GM19193 (cell line): ENCODE results near the gene UBA5.

Experiments used
- POLR2A ChIP-seq: IDR thresholded peaks from 4 replicates; pipeline ENCODE4 v1.6.1; 2011; ENCODE audit not compliant: insufficient read depth, insufficient read length; ENCODE audit errors: extremely low read depth

Gene UBA5

GRCh38 chr3:132642539-132642847 is 17.6 kb upstream of the UBA5 start:
- TF ChIP-seq POLR2A, result no peak

GRCh38 chr3:132643366-132643765 is 16.8 kb upstream of the UBA5 start:
- no peak for TF ChIP-seq POLR2A

GRCh38 chr3:132645058-132645457 is 15.1 kb upstream of the UBA5 start:
- no peak for TF ChIP-seq POLR2A

- TF ChIP-seq POLR2A, result no peak
These were observed 10.0 kb upstream of the UBA5 start for GRCh38 chr3:132650153-132650552.

- no peak for TF ChIP-seq POLR2A
These were observed 7.4 kb upstream of the UBA5 start for GRCh38 chr3:132652640-132653270.

- no peak for TF ChIP-seq POLR2A
These were observed 5.9 kb upstream of the UBA5 start for GRCh38 chr3:132654190-132654589.

GRCh38 chr3:132654721-132655120 is 5.4 kb upstream of the UBA5 start:
- no peak for TF ChIP-seq POLR2A

- TF ChIP-seq POLR2A, result no peak
These were observed 4.7 kb upstream of the UBA5 start for GRCh38 chr3:132655471-132655870.

GRCh38 chr3:132657869-132658747 is 2.0 kb upstream of the UBA5 start:
- no peak for TF ChIP-seq POLR2A

GRCh38 chr3:132659000-132659364 is 1.1 kb upstream of the UBA5 start:
- no peak for TF ChIP-seq POLR2A

GRCh38 chr3:132659365-132660051 is 621 bp upstream of the UBA5 start, which contains the start of gene ACAD11:
TSS of gene ACAD11 (minus strand) at chr3:132659809. CDS start at chr3:132659751, 58 bp downstream.
- TF ChIP-seq POLR2A, result no peak

GRCh38 chr3:132660811-132661070 is 612 bp downstream of the UBA5 start:
- TF ChIP-seq POLR2A, result no peak

GRCh38 chr3:132661101-132661500 is 972 bp downstream of the UBA5 start:
- TF ChIP-seq POLR2A, result no peak

GRCh38 chr3:132662212-132662611 is 2.1 kb downstream of the UBA5 start:
- no peak for TF ChIP-seq POLR2A

- no peak for TF ChIP-seq POLR2A
These were observed 5.2 kb downstream of the UBA5 start for GRCh38 chr3:132665230-132665745.
